ENCODE data around the gene ZNF503. TPM values are rescaled to one million over a fixed set of nuclear protein-coding genes. Genes with fewer than 3 reads are reported as not detected.

Gene ZNF503
- total and polyA plus RNA-seq, 2 of the 8 experiments (the other 6 are each of a cell fraction or from before 2014, with no cell fraction given): 0.03 to 0.13 TPM

DNA sequence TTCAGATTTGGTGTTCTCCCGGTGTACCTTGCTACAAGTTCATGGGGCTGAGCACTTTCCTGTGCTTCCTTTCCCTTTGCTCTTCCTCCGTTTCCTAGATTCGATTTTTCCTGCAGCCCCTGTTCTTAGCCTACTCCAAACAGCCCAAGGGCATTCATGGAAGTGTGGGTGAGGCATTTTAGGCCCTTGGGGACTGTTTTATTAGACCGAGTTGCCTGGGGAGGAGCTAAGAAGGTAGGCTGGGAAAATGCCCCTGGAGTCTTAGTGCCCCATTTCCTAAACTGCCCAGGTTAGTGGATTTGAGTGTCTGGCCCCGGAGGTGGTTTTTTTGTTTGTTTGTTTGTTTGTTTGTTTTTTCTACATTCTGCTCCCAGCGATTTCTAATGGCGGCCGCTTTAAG, 31.7 kb upstream of the ZNF503 start:
- no peaks in the 10 kb centered on the region for H3K79me2 ChIP-seq (ENCODE audit: control insufficient read depth in 1 of 2, insufficient read depth in 2 of 2, low read length in 2 of 2)
- H3K4ac ChIP-seq (replicated peaks; ENCODE audit: insufficient read length, low read depth, low read length): no peak overlapping the region
- H3K23ac ChIP-seq (ENCODE audit: insufficient read length): no peak overlapping the region
- no peak overlapping the region for H2BK5ac ChIP-seq (ENCODE audit: low read depth, low read length)
- no peak overlapping the region for H2AFZ ChIP-seq (ENCODE audit: low read length)
- no peak overlapping the region for H3K14ac ChIP-seq (ENCODE audit: insufficient read length)
- 0 out of 2 replicates have a peak overlapping the region, but pooled peaks have one; percentile 43 for H2BK20ac ChIP-seq (ENCODE audit: low read length)
- peaks cover 5 to 13% (median 8%) of the 10 kb centered on the region in 4 experiments for H3K4me1 ChIP-seq (replicated peaks in 1 of 4; ENCODE audit: control insufficient read depth in 3 of 4, insufficient read depth in 4 of 4, low read length in 3 of 4)
- H4K5ac ChIP-seq (ENCODE audit: insufficient read length, low read depth, low read length): no peak overlapping the region
- H3K56ac ChIP-seq (replicated peaks; ENCODE audit: insufficient read length, low read depth, low read length): no peak overlapping the region
- no peaks in the 10 kb centered on the region for H3K36me3 ChIP-seq (ENCODE audit: control insufficient read depth in 2 of 4, insufficient read depth in 4 of 4, low read length in 3 of 4)
- DNase-seq (ENCODE audit: low read depth in 1 of 2, low spot score in 2 of 2): no peak
- H4K91ac ChIP-seq (replicated peaks; ENCODE audit: insufficient read length, low read length): no peak overlapping the region
- no peak overlapping the region for H3K27ac ChIP-seq (ENCODE audit: low read depth, low read length)
- H3K27me3 ChIP-seq (replicated peaks in 1 of 4; ENCODE audit: control insufficient read depth in 3 of 4, extremely low read depth in 1 of 4, insufficient read depth in 3 of 4, low read length in 3 of 4): peaks cover 49 to 89% (median 74%) of the 10 kb centered on the region in 4 experiments
- 37% methylated on average over 8 of the region's 8 CpGs; no CpG with 5 or more reads in 1 of the 2 experiments for WGBS, 2 experiments (ENCODE audit: extremely low coverage in 1 of 2, insufficient coverage in 1 of 2, insufficient read length in 1 of 2, insufficient replicate concordance in 2 of 2, low coverage in 1 of 2, low lambda C conversion rate in 2 of 2, missing lambda C conversion rate in 1 of 2)
- FAIRE-seq: no peak
- peak overlapping the region; percentile 45 to 55 for H3K4me2 ChIP-seq (ENCODE audit: insufficient read depth in 1 of 2, low read depth in 2 of 2, low read length in 2 of 2)
- H3K18ac ChIP-seq (ENCODE audit: extremely low read depth, low read length): no peak overlapping the region
- H4K8ac ChIP-seq (ENCODE audit: extremely low read depth, insufficient read depth, low read length): no peak overlapping the region
- no peak overlapping the region for H2BK15ac ChIP-seq (ENCODE audit: low read length)
- no peak overlapping the region for H2BK120ac ChIP-seq (replicated peaks; ENCODE audit: low read depth, low read length)
- no peak overlapping the region for H2BK12ac ChIP-seq (ENCODE audit: low read depth, low read length)
- TF ChIP-seq, protein P1, sequence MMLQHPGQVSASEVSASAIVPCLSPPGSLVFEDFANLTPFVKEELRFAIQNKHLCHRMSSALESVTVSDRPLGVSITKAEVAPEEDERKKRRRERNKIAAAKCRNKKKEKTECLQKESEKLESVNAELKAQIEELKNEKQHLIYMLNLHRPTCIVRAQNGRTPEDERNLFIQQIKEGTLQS (IDR thresholded peaks at IDR 0.05; ENCODE audit: insufficient read depth, low read depth, low read length): no peak
- TF ChIP-seq EZH2 (IDR thresholded peaks at IDR 0.05; ENCODE audit: low read depth, low read length, severe bottlenecking) (peak; percentile 13), SUZ12 (IDR thresholded peaks at IDR 0.05; ENCODE audit: low read length) (peak; percentile 18; the same call in 1 of the 2 replicates)
- H2AK5ac ChIP-seq (ENCODE audit: low read depth, low read length): no peak overlapping the region
- H3K79me1 ChIP-seq (ENCODE audit: low read depth, low read length): no peaks in the 10 kb centered on the region
- CTCF ChIA-PET (ENCODE audit: partially characterized antibody): interaction anchor here (0.5 to 1.1 kb wide), 4 partner anchors 9 to 198 kb away, joined by 3 to 4 read pairs (median 3); no protein-coding TSS in a partner anchor
- H3K9me3 ChIP-seq (ENCODE audit: insufficient read depth in 2 of 2, low read depth in 1 of 2, low read length in 1 of 2): no peaks in the 10 kb centered on the region
- H4K20me1 ChIP-seq (replicated peaks in 1 of 2; ENCODE audit: control insufficient read depth in 1 of 2, insufficient read depth in 2 of 2, low read length in 2 of 2): peaks cover 7% of the 10 kb centered on the region in 2 experiments
- POLR2A ChIA-PET (ENCODE audit: partially characterized antibody): interaction anchor here (1.4 kb wide), 1 partner anchor 10 kb away, joined by 4 read pairs; no protein-coding TSS in a partner anchor
- H3K9ac ChIP-seq (replicated peaks in 1 of 4; ENCODE audit: extremely low read depth in 1 of 4, low read depth in 3 of 4, low read length in 3 of 4): no peak overlapping the region
- H3K4me3 ChIP-seq (ENCODE audit: extremely low read depth in 1 of 4, insufficient read depth in 2 of 4, low read depth in 3 of 4, low read length in 4 of 4): peak overlapping the region in 1 of 4 experiments; percentile 40; a peak in 2 of 8 replicates
- H3K23me2 ChIP-seq (ENCODE audit: low read depth, low read length): peaks cover 4% of the 10 kb centered on the region; the same call in 1 of the 2 replicates
